Measurements from ENCODE around the gene AQP10.
A peak's percentile ranks its signal among the peaks of the same experiment; 100 is the strongest.

The AQP10 gene

GRCh38 chr1:154344977-154345837 lies 24.3 kb downstream of the AQP10 start:
- TF ChIP-seq FOXM1 (IDR thresholded peaks at IDR 0.05; ENCODE audit: borderline replicate concordance, low read depth) (no peak), RAD21 (IDR thresholded peaks at IDR 0.05; ENCODE audit: low read depth) (peak; percentile 67)

- TF ChIP-seq YY1 (IDR thresholded peaks at IDR 0.05; ENCODE audit: low read depth) (no peak), FOXM1 (IDR thresholded peaks at IDR 0.05; ENCODE audit: borderline replicate concordance, low read depth) (no peak), EGR1 (IDR thresholded peaks at IDR 0.05) (no peak), CREB1 (IDR thresholded peaks at IDR 0.05; ENCODE audit: low read depth) (no peak), REST (IDR thresholded peaks at IDR 0.05; ENCODE audit: low read depth) (no peak), MAX (IDR thresholded peaks at IDR 0.05) (no peak)
Observed at GRCh38 chr1:154346276-154346917, 25.5 kb downstream of the AQP10 start.

GRCh38 chr1:154347961-154348360 lies 27.1 kb downstream of the AQP10 start:
- TF ChIP-seq EP300 (IDR thresholded peaks at IDR 0.05; ENCODE audit: borderline replicate concordance) (no peak), MAX (IDR thresholded peaks at IDR 0.05) (no peak)

GRCh38 chr1:154348429-154349076 lies 27.7 kb downstream of the AQP10 start:
- TF ChIP-seq TCF12 (IDR thresholded peaks at IDR 0.05; ENCODE audit: low read depth), result no peak
- TF ChIP-seq EGR1 (IDR thresholded peaks at IDR 0.05), result no peak
- no peak for TF ChIP-seq ZBTB7A (IDR thresholded peaks at IDR 0.05; ENCODE audit: low read depth)
- no peak for TF ChIP-seq CEBPB (IDR thresholded peaks at IDR 0.05)
- TF ChIP-seq NFIC (IDR thresholded peaks at IDR 0.05), result no peak
- TF ChIP-seq FOXM1 (IDR thresholded peaks at IDR 0.05; ENCODE audit: borderline replicate concordance, low read depth), result no peak
- TF ChIP-seq RAD21 (IDR thresholded peaks at IDR 0.05; ENCODE audit: low read depth), result peak; percentile 40; the same call in 1 of the 2 replicates

GRCh38 chr1:154349121-154349520 lies 28.2 kb downstream of the AQP10 start:
- TF ChIP-seq ZBTB7A (IDR thresholded peaks at IDR 0.05; ENCODE audit: low read depth) (no peak), CEBPB (IDR thresholded peaks at IDR 0.05) (no peak), EP300 (IDR thresholded peaks at IDR 0.05; ENCODE audit: borderline replicate concordance) (no peak), YY1 (IDR thresholded peaks at IDR 0.05; ENCODE audit: low read depth) (no peak), MAX (IDR thresholded peaks at IDR 0.05) (no peak), RAD21 (IDR thresholded peaks at IDR 0.05; ENCODE audit: low read depth) (no peak), TCF12 (IDR thresholded peaks at IDR 0.05; ENCODE audit: low read depth) (no peak), TEAD4 (IDR thresholded peaks at IDR 0.05) (no peak), CREB1 (IDR thresholded peaks at IDR 0.05; ENCODE audit: low read depth) (no peak), EGR1 (IDR thresholded peaks at IDR 0.05) (no peak), TAF1 (IDR thresholded peaks at IDR 0.05; ENCODE audit: low read depth) (no peak), USF1 (IDR thresholded peaks at IDR 0.05) (no peak), REST (IDR thresholded peaks at IDR 0.05; ENCODE audit: low read depth) (no peak), FOXM1 (IDR thresholded peaks at IDR 0.05; ENCODE audit: borderline replicate concordance, low read depth) (no peak), NFIC (IDR thresholded peaks at IDR 0.05) (no peak)

- TF ChIP-seq TAF1 (IDR thresholded peaks at IDR 0.05; ENCODE audit: low read depth), result no peak
- TF ChIP-seq CREB1 (IDR thresholded peaks at IDR 0.05; ENCODE audit: low read depth), result no peak
- TF ChIP-seq EP300 (IDR thresholded peaks at IDR 0.05; ENCODE audit: borderline replicate concordance), result no peak
- TF ChIP-seq TEAD4 (IDR thresholded peaks at IDR 0.05), result no peak
- TF ChIP-seq TCF12 (IDR thresholded peaks at IDR 0.05; ENCODE audit: low read depth), result no peak
- TF ChIP-seq USF1 (IDR thresholded peaks at IDR 0.05), result no peak
- TF ChIP-seq RAD21 (IDR thresholded peaks at IDR 0.05; ENCODE audit: low read depth), result no peak
- TF ChIP-seq YY1 (IDR thresholded peaks at IDR 0.05; ENCODE audit: low read depth), result no peak
- TF ChIP-seq NFIC (IDR thresholded peaks at IDR 0.05), result no peak
- TF ChIP-seq REST (IDR thresholded peaks at IDR 0.05; ENCODE audit: low read depth), result no peak
- TF ChIP-seq EGR1 (IDR thresholded peaks at IDR 0.05), result no peak
- TF ChIP-seq FOXM1 (IDR thresholded peaks at IDR 0.05; ENCODE audit: borderline replicate concordance, low read depth), result no peak
- no peak for TF ChIP-seq ZBTB7A (IDR thresholded peaks at IDR 0.05; ENCODE audit: low read depth)
- TF ChIP-seq MAX (IDR thresholded peaks at IDR 0.05), result no peak
- no peak for TF ChIP-seq CEBPB (IDR thresholded peaks at IDR 0.05)
Observed at GRCh38 chr1:154350383-154350782, 29.5 kb downstream of the AQP10 start.

Data from Ishikawa (cell line).